Stomach (tissue), 9 donors: ENCODE measurements around the gene NCEH1. TPM values are rescaled to one million over a fixed set of nuclear protein-coding genes. Genes with fewer than 3 reads are reported as not detected.

Source experiments
- DNase-seq, 2 donors: peaks; one replicate each; pipeline versions ENCODE4 v3.0.0 to v3.0.0-alpha.2; 2013 to 2019
- H3K27ac ChIP-seq, 5 donors: fragments of 200-600 bp in 4 of 5; sonication (generic) in 4 of 5; one replicate each; pipeline ENCODE4 v1.5.1; 2013 to 2019; ENCODE audit warnings: mild to moderate bottlenecking in 1 of 5, moderate library complexity in 1 of 5
- H3K27me3 ChIP-seq, 3 donors: fragments of 200-600 bp; sonication (generic); one replicate each; pipeline ENCODE4 v1.5.1; 2017 to 2019; ENCODE audit warnings: mixed run types in 1 of 3
- H3K36me3 ChIP-seq, 4 donors: fragments of 200-600 bp; sonication (generic); 1 replicate in 3 of 4; 2 replicates in 1 of 4; pipeline ENCODE4 v1.5.1; 2016 to 2019
- H3K4me1 ChIP-seq, 4 donors: fragments of 200-600 bp; sonication (generic); one replicate each; pipeline ENCODE4 v1.5.1; 2016 to 2019
- H3K4me3 ChIP-seq, 4 donors: fragments of 200-600 bp; sonication (generic) in 3 of 4; one replicate each; pipeline ENCODE4 v1.5.1; 2016 to 2019; ENCODE audit warnings: mild to moderate bottlenecking in 1 of 4
- H3K9me3 ChIP-seq, 4 donors: fragments of 200-600 bp; sonication (generic); one replicate each; pipeline ENCODE4 v1.5.1; 2016 to 2019
- CTCF ChIP-seq, 7 experiments: fragments of 450-650 bp in 4 of 7; fragments of 200-600 bp in 3 of 7; sonication (generic) in 3 of 7; IDR thresholded peaks; one replicate each; pipeline ENCODE4 v1.5.1; 2016 to 2019; ENCODE audit warnings: antibody characterized with exemption in 7 of 7, control low read depth in 2 of 7, mild to moderate bottlenecking in 1 of 7
- EP300 ChIP-seq: sonication (generic); formaldehyde crosslinking; IDR thresholded peaks from one replicate; pipeline ENCODE4 v1.6.1; 2017; ENCODE audit warnings: antibody characterized with exemption
- POLR2A ChIP-seq, 4 donors: fragments of 450-650 bp; IDR thresholded peaks; one replicate each; pipeline ENCODE4 v1.6.1; 2016; ENCODE audit warnings: antibody characterized with exemption in 4 of 4, control low read depth in 2 of 4, mild to moderate bottlenecking in 1 of 4, moderate library complexity in 1 of 4
- POLR2AphosphoS5 ChIP-seq, 3 donors: sonication (generic); formaldehyde crosslinking; IDR thresholded peaks; one replicate each; pipeline ENCODE4 v1.6.1; 2016; ENCODE audit warnings: antibody characterized with exemption in 3 of 3
- WGBS, 5 donors: extraction: QIAGEN DNeasy Blood & Tissue Kit in 3 of 5; methylation state at CpG; one replicate each; pipeline versions ENCODE4 v1.1.5 to v1.1.7; 2013 to 2018; 5-methylcytosine and 5-hydroxymethylcytosine counted together
- intact Hi-C: fragments of 100-400 bp; cut with DNase I; formaldehyde crosslinking; loops from one replicate; pipeline ENCODE4 v1.15.1; 2023; ENCODE audit warnings: low total_unique reads
- polyA plus RNA-seq, 3 donors: library from polyadenylated mRNA; stranded (reverse); fragments of 200-250 nt; gene quantifications; one replicate each; pipeline ENCODE4 v1.2.3, GENCODE V29; 2013
- total RNA-seq, 5 donors: library from RNA; depleted of rRNA; stranded (reverse); fragments of >200 nt; gene quantifications; one replicate each; pipeline versions ENCODE4 v1.1.0 to v1.2.3, GENCODE V29; 2014 to 2016
- donor health status: healthy with polysubstance abuse.
- donor health status: Bipolar disorder and iron deficiency.
- donor health status: healthy.

NCEH1 gene
- total and polyA plus RNA-seq, 8 donors, result 1.2 to 19.9 (median 7.0) TPM

GRCh38 chr3:172640751-172641150 is 70.1 kb downstream of the NCEH1 start:
- no peak for DNase-seq
- Histone ChIP-seq H3K4me3 (no peak overlapping the region), H3K4me1 (no peaks in the 10 kb centered on the region), H3K27ac (no peak overlapping the region), H3K27me3 (no peaks in the 10 kb centered on the region), H3K9me3 (no peaks in the 10 kb centered on the region), H3K36me3 (peaks cover 0 to 48% (median 37%) of the 10 kb centered on the region in 4 donors)
- intact Hi-C loops, result no loop called here
- WGBS, 5 donors, result 93 to 98% (median 96%) methylated on average over 5 of the region's 5 CpGs
- TF ChIP-seq CTCF (IDR thresholded peaks at IDR 0.05) (no peak), EP300 (no peak), POLR2AphosphoS5 (IDR thresholded peaks at IDR 0.05) (no peak), POLR2A (IDR thresholded peaks at IDR 0.05) (no peak)

GRCh38 chr3:172635588-172635987 is 75.3 kb downstream of the NCEH1 start:
- WGBS, 5 donors, result 65 to 81% (median 72%) methylated on average over 3 of the region's 3 CpGs
- TF ChIP-seq CTCF (IDR thresholded peaks at IDR 0.05), result no peak
- no peak for TF ChIP-seq EP300
- TF ChIP-seq POLR2A (IDR thresholded peaks at IDR 0.05), result no peak
- TF ChIP-seq POLR2AphosphoS5 (IDR thresholded peaks at IDR 0.05), result no peak
- H3K27ac ChIP-seq, result no peak overlapping the region

GRCh38 chr3:172634948-172635347 is 75.9 kb downstream of the NCEH1 start:
- Histone ChIP-seq H3K36me3 (peaks cover 9 to 47% (median 36%) of the 10 kb centered on the region in 4 donors), H3K4me1 (peaks cover 0 to 5% (median 0%) of the 10 kb centered on the region in 4 donors), H3K4me3 (no peak overlapping the region), H3K9me3 (no peaks in the 10 kb centered on the region), H3K27ac (no peak overlapping the region), H3K27me3 (no peaks in the 10 kb centered on the region)
- intact Hi-C loops, result no loop called here
- TF ChIP-seq CTCF (IDR thresholded peaks at IDR 0.05) (no peak), POLR2AphosphoS5 (IDR thresholded peaks at IDR 0.05) (no peak), EP300 (no peak)
- DNase-seq, result no peak
- WGBS, 5 donors, result 33 to 79% (median 66%) methylated on average over 1 to 3 of the region's 3 CpGs

More at GRCh38 chr3:172635588-172635987, 75.3 kb downstream of the NCEH1 start:
- peaks cover 0 to 5% (median 0%) of the 10 kb centered on the region in 4 donors for H3K4me1 ChIP-seq
- H3K4me3 ChIP-seq, result no peak overlapping the region
- peaks cover 9 to 48% (median 37%) of the 10 kb centered on the region in 4 donors for H3K36me3 ChIP-seq
- no peak for DNase-seq
- no peaks in the 10 kb centered on the region for H3K9me3 ChIP-seq
- H3K27me3 ChIP-seq, result no peaks in the 10 kb centered on the region
- intact Hi-C loops, result no loop called here

GRCh38 chr3:172630316-172630715 is 80.6 kb downstream of the NCEH1 start:
- Histone ChIP-seq H3K27ac (no peak overlapping the region), H3K4me3 (no peak overlapping the region), H3K9me3 (no peaks in the 10 kb centered on the region), H3K36me3 (peaks cover 9 to 36% (median 29%) of the 10 kb centered on the region in 4 donors), H3K27me3 (no peaks in the 10 kb centered on the region), H3K4me1 (peaks cover 0 to under 1% (median 0%) of the 10 kb centered on the region in 4 donors)
- intact Hi-C loops, result no loop called here
- WGBS, 5 donors, result 64 to 74% (median 68%) methylated on average over 1 of the region's 1 CpG
- no peak for DNase-seq
- no peak for TF ChIP-seq POLR2AphosphoS5 (IDR thresholded peaks at IDR 0.05)
- no peak for TF ChIP-seq POLR2A (IDR thresholded peaks at IDR 0.05)
- no peak for TF ChIP-seq CTCF (IDR thresholded peaks at IDR 0.05)
- TF ChIP-seq EP300, result no peak
